Esophagus squamous epithelium (tissue), 5 donors: ENCODE results near the gene SCNN1G. TPM values are rescaled to one million over a fixed set of nuclear protein-coding genes. Genes with fewer than 3 reads are reported as not detected.
A peak's percentile ranks its signal among the peaks of the same experiment; 100 is the strongest.

Experiments
- DNase-seq: peaks from one replicate; lab custom pipeline; 2025; lab: John Stamatoyannopoulos, UW
- H3K27ac ChIP-seq, 4 donors: fragments of 200-600 bp; sonication (generic); one replicate each; pipeline ENCODE4 v1.5.1; 2016 to 2019; ENCODE audit warnings: mild to moderate bottlenecking in 1 of 4
- H3K27me3 ChIP-seq, 4 donors: fragments of 200-600 bp; sonication (generic); 1 replicate in 3 of 4; 2 replicates in 1 of 4; pipeline versions ENCODE4 v1.5.1 to v1.6.0; 2017 to 2021; ENCODE audit warnings: antibody characterized with exemption in 1 of 4
- H3K36me3 ChIP-seq, 3 donors: fragments of 200-600 bp; sonication (generic); one replicate each; pipeline ENCODE4 v1.5.1; 2016 to 2019
- H3K4me1 ChIP-seq, 3 donors: fragments of 200-600 bp; sonication (generic); one replicate each; pipeline ENCODE4 v1.5.1; 2017 to 2019
- H3K4me3 ChIP-seq, 4 donors: fragments of 200-600 bp; sonication (generic); 1 replicate in 3 of 4; 2 replicates in 1 of 4; pipeline ENCODE4 v1.5.1; 2016 to 2019; ENCODE audit warnings: mild to moderate bottlenecking in 2 of 4, moderate library complexity in 1 of 4
- H3K9me3 ChIP-seq, 3 donors: fragments of 200-600 bp; sonication (generic); one replicate each; pipeline ENCODE4 v1.5.1; 2016 to 2019
- CTCF ChIP-seq, 6 experiments: fragments of 450-650 bp in 4 of 6; fragments of 200-600 bp in 2 of 6; sonication (generic) in 2 of 6; IDR thresholded peaks; one replicate each; pipeline ENCODE4 v1.5.1; 2016 to 2019; ENCODE audit warnings: antibody characterized with exemption in 6 of 6, mild to moderate bottlenecking in 4 of 6, moderate library complexity in 4 of 6
- POLR2A ChIP-seq, 4 donors: fragments of 450-650 bp; IDR thresholded peaks; one replicate each; pipeline ENCODE4 v1.6.1; 2017; ENCODE audit warnings: antibody characterized with exemption in 4 of 4, mild to moderate bottlenecking in 4 of 4, moderate library complexity in 3 of 4
- WGBS, 2 donors: methylation state at CpG; one replicate each; pipeline ENCODE4 v1.1.5; 2018; 5-methylcytosine and 5-hydroxymethylcytosine counted together
- intact Hi-C: fragments of 100-400 bp; cut with DNase I; formaldehyde crosslinking; loops from one replicate; pipeline ENCODE4 v1.15.0; 2022
- total RNA-seq, 4 donors: library from RNA; depleted of rRNA; stranded (reverse); fragments of >200 nt; gene quantifications; one replicate each; pipeline ENCODE4 v1.1.0, GENCODE V29; 2016
- donor health status: DM: yes; HTN: yes; CAD: no.

Gene SCNN1G
- total RNA-seq, 4 donors from 2014 or later = 5.0 to 10.8 (median 7.0) TPM

DNA sequence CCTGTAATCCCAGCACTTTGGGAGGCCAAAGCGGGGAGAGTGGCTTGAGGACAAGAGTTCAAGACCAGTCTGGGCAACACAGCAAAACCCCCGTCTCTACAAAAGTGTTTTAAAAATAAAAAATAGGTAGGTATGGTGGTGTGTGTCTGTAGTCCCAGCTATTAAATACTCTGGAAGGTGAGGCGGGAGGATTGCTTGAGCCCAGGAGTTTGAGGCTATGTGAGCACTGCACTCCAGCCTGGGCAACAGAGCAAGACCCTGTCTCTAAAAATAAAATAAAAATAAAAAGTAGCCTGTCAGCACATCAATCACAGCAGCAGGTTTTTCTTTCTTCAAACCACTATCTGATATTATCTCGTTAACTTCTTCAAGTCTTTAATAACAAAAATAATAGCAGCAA, 34.9 kb upstream of the SCNN1G start:
- WGBS, 2 donors = 38 to 49% methylated on average over 4 of the region's 4 CpGs
- DNase-seq = no peak
- H3K9me3 ChIP-seq = no peaks in the 10 kb centered on the region
- H3K27ac ChIP-seq = peak overlapping the region; percentile 86 to 97 (median 94)
- no peaks in the 10 kb centered on the region for H3K27me3 ChIP-seq
- TF ChIP-seq POLR2A (IDR thresholded peaks at IDR 0.05) = no peak
- no peaks in the 10 kb centered on the region for H3K36me3 ChIP-seq
- H3K4me1 ChIP-seq = peaks cover 6 to 71% (median 52%) of the 10 kb centered on the region in 3 donors
- intact Hi-C loops = no loop called here
- H3K4me3 ChIP-seq = peak overlapping the region; percentile 50 to 92 (median 68)

GRCh38 chr16:23148166-23148512, 34.4 kb upstream of the SCNN1G start:
- TF ChIP-seq CTCF (IDR thresholded peaks at IDR 0.05) = no peak
- TF ChIP-seq POLR2A (IDR thresholded peaks at IDR 0.05) = no peak
- WGBS, 2 donors = 22 to 41% methylated on average over 7 of the region's 7 CpGs
- no peaks in the 10 kb centered on the region for H3K36me3 ChIP-seq
- peak overlapping the region; percentile 86 to 97 (median 94) for H3K27ac ChIP-seq
- peaks cover 6 to 71% (median 47%) of the 10 kb centered on the region in 3 donors for H3K4me1 ChIP-seq
- intact Hi-C loops = no loop called here
- H3K27me3 ChIP-seq = no peaks in the 10 kb centered on the region
- H3K9me3 ChIP-seq = no peaks in the 10 kb centered on the region
- no peak for DNase-seq
- H3K4me3 ChIP-seq = peak overlapping the region; percentile 50 to 92 (median 68)

DNA sequence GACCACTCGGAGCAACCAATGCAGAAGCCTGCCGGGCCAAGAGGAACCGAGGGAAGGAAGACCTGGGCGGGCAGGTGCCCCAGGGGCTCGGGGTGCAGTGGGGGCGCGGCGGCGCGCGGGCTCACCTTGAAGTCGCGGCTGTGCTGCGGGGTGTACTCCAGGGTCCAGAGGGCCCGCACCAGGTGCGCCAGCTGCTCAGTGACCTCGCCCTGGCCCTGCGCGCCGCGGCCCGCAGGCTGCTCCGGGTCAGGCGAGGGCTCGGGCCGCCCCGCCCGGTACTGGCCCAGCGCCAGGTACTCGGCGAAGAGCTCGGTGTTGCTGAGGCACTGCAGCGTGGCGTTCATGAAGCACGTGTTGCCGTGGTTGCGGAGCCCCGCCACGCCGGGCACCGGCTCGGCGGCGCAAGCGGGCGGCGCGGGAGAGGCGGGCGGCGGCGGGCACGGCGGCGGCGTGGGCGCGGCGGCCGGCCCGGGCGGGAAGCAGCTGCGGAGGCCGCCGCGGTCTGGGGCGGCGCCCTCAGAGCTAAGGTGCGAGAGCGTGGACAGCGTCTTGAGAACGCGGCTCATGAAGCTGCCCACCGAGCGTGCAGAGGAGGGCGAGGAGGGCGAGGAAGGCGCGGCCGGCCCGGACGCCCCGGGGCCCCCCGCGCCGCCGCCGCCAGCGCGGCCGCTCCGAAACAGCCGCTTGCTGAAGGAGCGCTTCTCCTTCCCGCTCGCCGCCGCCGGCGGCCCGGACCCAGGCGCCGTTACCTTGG, 33.9 kb upstream of the SCNN1G start:
- peaks cover 6 to 71% (median 43%) of the 10 kb centered on the region in 3 donors for H3K4me1 ChIP-seq
- intact Hi-C loops = no loop called here
- DNase-seq = peak; percentile 9
- H3K36me3 ChIP-seq = no peaks in the 10 kb centered on the region
- H3K9me3 ChIP-seq = no peaks in the 10 kb centered on the region
- no peaks in the 10 kb centered on the region for H3K27me3 ChIP-seq
- H3K27ac ChIP-seq = peak overlapping the region; percentile 86 to 97 (median 94)
- WGBS, 2 donors = 0% methylated on average over 11 to 13 of the region's 103 CpGs
- peak in 1 of 4 donors; percentile 37 for TF ChIP-seq POLR2A (IDR thresholded peaks at IDR 0.05)
- no peak for TF ChIP-seq CTCF (IDR thresholded peaks at IDR 0.05)
- peak overlapping the region; percentile 50 to 92 (median 68) for H3K4me3 ChIP-seq

DNA sequence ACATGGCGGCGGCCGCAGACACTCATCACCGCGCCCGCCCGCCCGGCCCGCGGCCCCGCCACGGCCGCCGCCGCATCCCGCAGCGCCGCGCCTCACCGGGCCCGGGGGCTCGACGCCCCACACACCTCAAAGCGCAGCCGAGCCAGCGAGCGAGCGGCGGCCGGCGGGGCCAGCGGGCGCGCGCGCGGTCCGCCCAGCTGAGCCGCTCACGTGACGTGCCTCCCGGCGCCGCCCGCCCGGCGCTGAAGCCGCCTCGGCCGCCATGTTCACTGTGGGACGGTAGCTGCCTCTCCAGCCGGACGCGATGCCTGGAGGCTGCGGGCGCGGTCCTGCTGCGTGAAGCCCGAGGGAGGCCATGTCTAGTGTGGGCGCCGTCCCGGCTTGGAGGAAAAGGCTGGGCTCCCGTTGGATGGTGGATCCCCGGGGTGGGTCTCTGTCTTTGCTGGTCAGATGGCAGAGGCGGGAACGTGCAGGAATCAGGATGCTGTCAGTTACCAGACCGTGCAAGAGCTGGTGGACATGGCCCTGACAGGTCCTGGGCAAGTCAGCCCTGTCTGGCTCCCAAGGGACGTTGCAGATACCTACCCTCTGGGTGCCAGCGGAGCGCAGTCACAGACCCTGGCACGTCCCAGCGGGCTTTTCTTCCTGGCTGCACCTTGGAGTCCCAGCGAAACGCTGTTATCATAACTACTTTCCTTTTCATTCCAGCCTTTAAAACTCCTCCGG, 33.1 kb upstream of the SCNN1G start, which contains the start of gene USP31:
Gene USP31, minus strand, starts transcription at position 186 of the 726 bp plus-strand sequence. Its CDS starts 182 bp downstream, at position 4.
- TF ChIP-seq POLR2A (IDR thresholded peaks at IDR 0.05) (peak in 2 of 4 donors; percentile 32 to 44), CTCF (IDR thresholded peaks at IDR 0.05) (no peak)
- Histone ChIP-seq H3K36me3 (no peaks in the 10 kb centered on the region), H3K27ac (peak within 1 kb of the TSS; percentile 86 to 97 (median 94)), H3K4me3 (peak within 1 kb of the TSS; percentile 50 to 92 (median 68)), H3K4me1 (peaks cover 6 to 64% (median 41%) of the 10 kb centered on the region in 3 donors), H3K27me3 (no peaks in the 10 kb centered on the region), H3K9me3 (no peaks in the 10 kb centered on the region)
- intact Hi-C loops = no loop called here
- 2 to 3% methylated on average over 11 of the region's 75 CpGs for WGBS, 2 donors
- DNase-seq = peak; percentile 37

GRCh38 chr16:23149993-23150364, 32.6 kb upstream of the SCNN1G start:
- intact Hi-C loops = no loop called here
- Histone ChIP-seq H3K36me3 (no peaks in the 10 kb centered on the region), H3K4me1 (peaks cover 6 to 58% (median 36%) of the 10 kb centered on the region in 3 donors), H3K4me3 (peak overlapping the region; percentile 41 to 92 (median 68)), H3K9me3 (no peaks in the 10 kb centered on the region), H3K27ac (peak overlapping the region; percentile 48 to 97 (median 94)), H3K27me3 (no peaks in the 10 kb centered on the region)
- TF ChIP-seq CTCF (IDR thresholded peaks at IDR 0.05) = no peak
- 34 to 43% methylated on average over 4 of the region's 4 CpGs for WGBS, 2 donors
- no peak for DNase-seq
